Measurements from ENCODE around the gene ITGB1.

The ITGB1 gene

DNA sequence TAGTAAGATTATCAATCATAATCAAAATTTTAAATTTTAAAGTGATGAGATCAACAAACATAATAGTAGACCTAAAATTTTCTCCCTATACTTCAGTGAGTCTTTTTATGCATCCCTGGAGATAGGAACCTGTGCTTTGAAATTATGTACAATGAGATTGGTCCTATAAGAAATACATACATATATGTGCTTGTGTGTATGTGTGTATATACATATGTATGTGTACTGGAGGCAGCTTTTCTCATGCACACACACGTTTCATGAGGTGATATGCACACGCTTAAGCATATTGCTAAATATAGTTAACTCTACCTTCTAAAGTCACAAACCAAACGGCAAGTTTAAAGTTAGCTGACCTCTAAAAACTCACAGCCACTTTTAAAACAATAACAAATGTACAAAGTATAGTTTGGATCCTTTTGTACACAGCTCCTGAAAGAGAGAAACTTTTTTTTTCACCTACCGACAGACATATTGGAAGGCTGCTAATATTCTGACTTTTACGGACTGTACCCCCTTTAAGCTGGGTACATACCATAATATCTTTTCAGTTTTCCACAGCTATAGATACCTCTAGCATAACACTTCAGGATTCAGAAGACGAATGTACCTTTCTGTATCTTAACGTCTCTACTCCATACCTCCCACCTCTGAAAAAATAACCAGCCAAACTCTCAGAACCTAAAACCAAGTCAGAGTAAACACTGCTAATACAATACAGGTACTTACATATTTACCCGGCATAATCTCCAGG is 3.3 kb downstream of the ITGB1 start:
- FAIRE-seq: no peak

DNA sequence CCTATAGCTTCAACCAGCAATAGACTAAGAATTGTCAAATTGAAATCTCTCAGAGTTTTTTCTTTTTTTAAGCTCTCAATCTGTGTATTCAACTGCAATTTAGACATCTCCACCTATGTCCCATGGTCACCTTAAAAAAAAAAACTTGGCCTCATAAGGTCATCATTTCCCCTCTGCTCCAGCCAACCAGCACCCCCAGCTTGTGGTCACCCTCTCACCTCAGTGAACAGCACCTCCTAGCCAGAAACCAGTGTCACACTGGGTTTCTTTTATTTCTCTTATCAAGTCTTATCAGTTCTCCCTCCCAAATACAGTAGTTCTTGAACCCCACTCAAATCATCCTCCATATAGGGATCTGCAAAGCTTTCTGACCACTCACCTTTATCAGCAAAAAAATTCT is 4.0 kb downstream of the ITGB1 start:
- FAIRE-seq: no peak

DNA sequence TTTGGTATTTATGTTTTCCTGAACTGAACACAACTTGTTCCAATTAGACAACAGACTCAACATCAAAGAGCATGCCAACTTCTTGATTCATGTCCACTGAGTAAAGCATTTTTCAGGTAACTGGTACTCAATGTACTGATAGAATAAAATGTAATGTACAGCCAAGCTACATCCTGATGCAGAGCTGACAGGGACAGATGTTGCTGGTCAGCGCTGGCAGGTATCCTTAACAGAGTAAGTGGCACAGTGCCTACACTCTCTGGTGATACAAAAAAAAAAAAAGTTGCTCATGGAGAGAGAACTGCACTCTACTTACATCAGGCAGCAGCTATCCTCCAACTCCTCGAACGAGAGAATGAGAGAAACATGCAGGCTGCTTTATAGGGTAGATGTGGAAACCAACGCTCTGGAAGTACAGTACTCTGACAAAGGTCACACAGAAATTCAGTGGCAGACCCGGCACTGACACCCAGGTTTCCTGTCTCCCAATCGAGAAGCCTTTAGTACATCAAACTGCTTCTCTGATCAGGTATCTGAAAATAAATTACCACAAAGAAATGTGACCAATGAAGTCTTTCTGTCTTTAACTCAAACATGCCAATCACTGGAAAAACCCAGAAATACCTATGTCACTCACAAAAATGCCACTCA is 4.6 kb downstream of the ITGB1 start:
- no peak for FAIRE-seq

DNA sequence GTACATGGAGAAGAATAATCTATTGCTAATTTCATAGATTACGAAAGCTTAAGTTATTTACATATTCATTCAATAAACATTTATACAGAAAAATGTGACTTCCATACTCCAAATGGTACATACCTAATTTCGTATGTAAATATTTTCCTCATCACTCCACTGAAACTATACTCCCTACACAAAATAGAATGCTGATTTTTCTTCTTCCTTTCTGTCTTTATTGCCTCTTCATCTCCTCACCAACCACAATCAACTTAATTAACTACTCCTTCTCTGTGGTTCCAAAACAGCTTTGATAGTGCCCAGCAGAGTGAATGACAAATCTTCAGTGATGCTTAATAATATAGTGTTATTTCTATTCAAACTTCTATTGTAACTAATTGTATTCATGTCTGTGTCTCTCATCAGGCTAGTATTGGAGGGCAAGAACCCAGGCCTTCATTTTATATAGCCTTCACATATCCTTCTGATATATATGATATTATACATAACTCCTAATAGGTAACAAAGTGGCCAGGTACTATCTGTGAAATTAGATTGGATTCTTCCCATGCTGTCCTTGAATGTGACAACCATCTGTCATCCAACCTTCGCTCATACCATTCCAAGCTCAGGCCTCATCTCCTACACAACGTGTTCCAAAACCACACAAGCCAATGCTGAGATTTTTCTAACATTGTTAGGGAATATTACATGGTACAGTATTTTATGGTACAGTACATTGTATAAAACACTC is 5.3 kb downstream of the ITGB1 start:
- FAIRE-seq: no peak

DNA sequence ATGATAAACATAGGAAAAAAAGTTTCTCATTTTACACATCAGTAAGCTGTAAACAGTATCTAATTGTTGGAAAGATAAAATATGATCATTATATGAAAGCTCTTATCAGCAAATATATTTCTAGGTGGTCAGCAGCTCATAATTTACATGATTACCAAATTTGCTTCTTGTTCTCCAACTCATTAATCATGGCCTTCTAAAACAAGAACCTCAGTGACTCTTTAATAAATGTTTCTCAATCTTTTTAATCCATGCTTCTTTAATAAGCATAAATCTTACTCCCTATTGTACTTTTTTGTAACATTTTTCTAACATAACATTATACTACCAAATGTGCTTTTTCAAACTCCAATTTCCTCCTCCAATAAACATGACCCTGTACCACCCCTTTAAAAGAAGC is 5.9 kb downstream of the ITGB1 start:
- no peak for FAIRE-seq

GRCh38 chr10:32951111-32951510 is 6.9 kb downstream of the ITGB1 start:
- no peak for FAIRE-seq

- peak; percentile 41 for FAIRE-seq
Measured at GRCh38 chr10:32950591-32951108, 7.4 kb downstream of the ITGB1 start.

- FAIRE-seq: no peak
Measured at GRCh38 chr10:32949221-32949678, 8.8 kb downstream of the ITGB1 start.

DNA sequence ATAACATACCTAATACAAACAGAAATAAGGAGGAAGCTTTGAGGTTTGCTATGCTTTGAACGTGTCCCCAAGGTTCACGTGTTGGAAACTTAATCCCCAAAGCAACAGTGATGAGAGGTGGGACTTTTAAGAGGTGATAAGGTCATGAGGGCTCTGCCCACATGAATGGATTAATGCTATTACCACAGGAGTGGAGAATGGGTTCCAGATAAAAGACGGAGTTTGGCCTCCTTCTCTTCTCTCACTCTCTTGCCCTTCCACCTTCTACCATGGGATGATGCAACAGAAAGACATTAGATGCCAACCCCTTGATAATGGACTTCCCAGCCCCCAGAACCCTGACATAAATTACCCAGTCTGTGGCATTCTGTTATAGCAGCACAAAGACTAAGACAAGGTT is 9.6 kb downstream of the ITGB1 start:
- FAIRE-seq: no peak

DNA sequence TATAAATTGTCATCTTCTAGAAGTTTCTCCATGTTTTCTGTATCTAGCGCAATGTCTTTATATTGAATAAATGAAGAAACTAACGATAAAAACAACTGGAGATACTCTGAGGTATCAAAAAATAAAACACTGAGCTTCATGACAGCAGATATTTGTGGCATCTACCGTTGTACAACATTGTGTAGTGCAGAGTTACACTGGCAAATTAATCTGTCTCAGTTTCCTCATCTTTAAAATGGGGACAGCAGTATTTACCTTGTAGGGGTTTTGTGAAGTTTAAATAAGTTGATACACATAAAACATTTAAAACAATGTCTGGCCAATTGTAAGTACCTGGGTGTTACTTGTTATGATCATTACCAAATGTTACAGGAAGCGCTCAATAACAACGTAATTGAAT is 10.4 kb downstream of the ITGB1 start:
- FAIRE-seq: no peak

DNA sequence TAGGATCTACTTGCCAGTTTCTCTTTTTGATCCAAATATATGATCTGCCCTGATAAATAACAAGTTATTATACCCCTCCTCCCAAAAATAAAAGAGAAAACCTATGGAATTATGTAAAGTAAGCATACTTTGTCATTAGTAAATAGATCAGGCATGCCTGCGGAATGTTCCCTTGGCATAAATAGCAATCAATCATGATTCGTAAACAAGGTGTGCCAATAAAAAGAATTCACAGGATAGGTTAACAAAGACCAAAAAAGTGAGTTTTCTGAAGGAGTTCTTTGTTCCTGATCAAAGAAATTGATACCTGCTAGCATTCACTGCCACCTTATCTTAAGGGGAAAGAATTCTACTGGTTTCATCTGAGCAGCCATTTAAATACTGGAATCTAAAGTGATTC is 11.9 kb downstream of the ITGB1 start:
- FAIRE-seq: no peak

- no peak for FAIRE-seq
Measured at GRCh38 chr10:32943854-32944661, 14.0 kb downstream of the ITGB1 start.

- no peak for FAIRE-seq
Measured at GRCh38 chr10:32943395-32943794, 14.6 kb downstream of the ITGB1 start.

DNA sequence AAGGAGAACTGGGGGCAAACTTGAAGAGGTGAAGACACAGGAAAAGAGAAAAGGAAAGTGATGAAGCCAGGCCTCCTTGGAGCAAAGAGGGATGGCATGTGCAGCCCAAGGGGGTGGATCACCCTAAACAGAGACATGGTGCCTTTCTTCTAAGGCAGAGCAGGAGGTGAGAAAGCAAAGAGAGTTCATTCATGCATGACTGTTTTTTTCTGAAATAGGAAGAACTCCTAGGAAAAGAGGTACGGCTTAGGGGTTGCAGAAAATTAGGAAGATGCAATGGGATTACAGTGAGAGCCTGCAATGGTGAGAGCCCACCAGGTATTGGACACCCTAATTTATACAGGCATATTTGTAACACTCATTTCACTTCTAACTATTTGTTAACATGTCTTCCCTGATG is 15.9 kb downstream of the ITGB1 start:
- no peak for FAIRE-seq

- no peak for FAIRE-seq
Measured at GRCh38 chr10:32941357-32941756, 16.7 kb downstream of the ITGB1 start.

DNA sequence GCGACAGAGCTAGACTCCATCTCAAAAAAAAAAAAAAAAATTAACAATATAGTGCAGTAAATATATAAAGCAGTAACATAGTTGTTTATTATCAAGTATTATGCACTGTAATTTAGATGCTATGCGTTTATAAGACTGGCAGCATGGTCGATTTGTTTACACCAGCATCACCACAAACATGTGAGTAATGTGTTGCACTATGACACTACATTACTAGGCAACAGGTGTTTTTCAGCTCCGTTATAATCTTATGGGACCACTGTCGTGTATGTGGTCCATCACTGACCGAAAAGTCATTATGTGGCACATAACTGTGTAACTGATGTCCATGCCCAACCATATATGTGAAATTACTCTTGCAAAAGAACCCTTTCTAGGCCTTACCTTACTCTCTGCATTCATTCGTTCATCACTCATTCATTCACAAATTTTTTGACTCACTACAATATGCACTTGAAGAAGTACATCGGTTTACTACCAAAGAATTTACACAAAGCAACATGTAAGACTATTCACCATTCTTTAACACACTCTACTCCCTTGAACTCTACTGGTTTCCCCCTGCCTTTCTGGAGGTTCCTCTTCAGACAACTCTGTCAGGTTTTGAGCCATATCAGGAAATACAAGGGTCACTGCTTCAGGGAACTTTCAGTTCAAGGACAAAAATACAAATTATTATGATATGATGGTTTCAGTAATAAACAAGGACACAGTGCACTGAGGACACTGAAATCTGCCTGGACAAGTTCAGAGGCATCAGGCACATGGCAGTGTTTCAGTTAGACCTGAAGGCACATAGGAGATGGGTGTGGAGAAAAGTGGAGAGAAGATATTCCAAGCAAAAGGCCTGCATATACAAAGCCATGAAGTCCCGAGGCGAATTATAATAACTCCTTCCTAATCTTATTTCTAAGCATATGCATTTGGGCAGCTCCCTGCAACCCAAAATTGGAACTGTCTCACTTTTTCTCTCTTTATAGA is 17.4 kb downstream of the ITGB1 start:
- FAIRE-seq: no peak

- no peak for FAIRE-seq
Measured at GRCh38 chr10:32939296-32940111, 18.5 kb downstream of the ITGB1 start.

DNA sequence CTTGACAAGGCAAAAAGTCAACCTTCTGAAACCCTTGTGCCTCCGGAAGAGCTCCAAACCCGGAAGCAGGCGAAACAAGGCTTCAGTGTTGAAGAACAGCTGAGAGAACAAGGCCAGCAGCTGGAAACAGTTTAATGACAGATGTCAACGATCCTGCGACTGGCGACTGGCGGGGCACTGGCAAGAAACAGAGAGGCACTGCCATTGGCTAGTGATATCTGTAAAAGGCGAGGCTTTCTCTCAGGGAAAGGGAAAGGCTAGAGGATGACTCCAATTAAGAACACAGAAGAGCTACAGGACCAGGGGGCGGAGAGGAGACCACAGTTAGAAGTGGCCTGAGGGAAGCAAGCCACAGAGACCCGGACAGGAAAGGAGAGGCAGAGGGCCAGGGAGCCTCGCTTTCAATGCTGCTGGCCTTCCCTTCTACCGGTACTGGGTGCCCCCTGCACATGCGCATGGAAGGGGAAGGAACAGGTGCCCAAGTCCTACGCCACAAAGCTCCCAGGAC is 19.4 kb downstream of the ITGB1 start:
- no peak for FAIRE-seq

DNA sequence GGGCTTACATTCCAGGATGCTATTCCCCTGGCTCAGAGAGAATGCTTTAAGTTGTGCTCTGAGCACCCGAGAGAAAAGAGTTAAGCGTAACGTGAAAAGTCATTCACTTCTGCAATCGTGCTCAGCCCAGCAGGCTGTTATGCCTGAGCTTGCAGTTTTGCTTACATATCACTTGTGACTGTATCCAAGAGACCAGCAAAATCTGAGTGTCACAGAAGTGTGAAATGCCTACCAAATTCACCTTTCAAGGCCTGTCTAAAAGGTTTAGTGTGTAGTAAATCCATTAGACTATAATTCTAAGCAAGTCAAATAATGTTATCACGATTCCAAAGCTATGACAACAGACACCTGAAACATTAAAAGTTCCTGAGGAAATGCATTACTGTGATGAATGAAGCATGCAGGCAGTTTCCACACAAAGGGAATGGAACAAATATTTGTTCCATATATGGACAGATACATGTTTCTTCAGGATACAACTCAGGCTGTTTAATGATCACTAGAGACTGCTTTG is 20.1 kb downstream of the ITGB1 start:
- peak; percentile 99 for FAIRE-seq

GRCh38 chr10:32932225-32932729 is 25.8 kb downstream of the ITGB1 start:
- FAIRE-seq: no peak
